GM19468 (cell line): ENCODE measurements around the gene RSPH6A.

ENCODE experiments used
- ATAC-seq: cut with Tn5 transposase; IDR thresholded peaks from one replicate; pipeline ENCODE4 v1.9.1; 2021; ENCODE audit warnings: mild to moderate bottlenecking, moderate library complexity, moderate number of reproducible peaks; ENCODE audit not compliant: unreplicated experiment; ENCODE audit errors: extremely low read depth

RSPH6A gene

GRCh38 chr19:45825917-45826893 is 11.1 kb upstream of the RSPH6A start:
- no peak for ATAC-seq

GRCh38 chr19:45825263-45825605 is 10.1 kb upstream of the RSPH6A start:
- no peak for ATAC-seq

DNA sequence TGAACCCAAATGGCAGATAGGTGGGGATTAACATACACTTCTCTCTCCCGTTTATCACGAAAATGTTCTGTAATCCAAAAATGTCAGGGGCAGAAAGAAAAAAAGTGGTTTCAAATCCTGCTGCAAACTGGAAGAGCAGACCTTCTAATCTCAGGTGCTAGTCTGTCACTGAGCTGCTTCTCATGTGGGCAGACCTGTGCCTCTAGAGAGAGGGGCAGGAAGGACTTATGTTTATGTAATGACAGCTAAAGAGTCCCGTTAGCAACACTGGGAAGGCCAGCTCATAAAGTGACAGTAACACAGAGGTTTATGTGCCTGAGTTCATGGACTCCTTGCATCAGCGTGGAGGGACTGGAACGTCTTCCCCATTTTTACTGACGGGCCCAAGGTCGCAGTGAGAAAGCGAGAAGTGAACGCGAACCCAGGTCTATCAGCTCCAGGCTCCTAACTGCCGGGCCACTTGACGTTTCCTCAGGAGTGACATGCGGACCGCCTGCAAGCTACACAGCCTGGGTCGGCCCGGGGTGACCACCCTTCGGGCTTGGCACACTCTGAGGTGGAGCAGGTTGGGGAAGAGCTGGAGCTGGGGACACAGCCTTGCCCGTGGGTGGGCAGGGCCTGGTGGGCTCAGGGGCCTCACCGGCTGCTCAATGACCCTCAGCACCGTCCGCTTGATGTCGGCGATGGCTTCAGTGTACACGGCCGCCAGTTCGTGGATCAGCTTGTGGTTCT is 9.6 kb upstream of the RSPH6A start:
- no peak for ATAC-seq

DNA sequence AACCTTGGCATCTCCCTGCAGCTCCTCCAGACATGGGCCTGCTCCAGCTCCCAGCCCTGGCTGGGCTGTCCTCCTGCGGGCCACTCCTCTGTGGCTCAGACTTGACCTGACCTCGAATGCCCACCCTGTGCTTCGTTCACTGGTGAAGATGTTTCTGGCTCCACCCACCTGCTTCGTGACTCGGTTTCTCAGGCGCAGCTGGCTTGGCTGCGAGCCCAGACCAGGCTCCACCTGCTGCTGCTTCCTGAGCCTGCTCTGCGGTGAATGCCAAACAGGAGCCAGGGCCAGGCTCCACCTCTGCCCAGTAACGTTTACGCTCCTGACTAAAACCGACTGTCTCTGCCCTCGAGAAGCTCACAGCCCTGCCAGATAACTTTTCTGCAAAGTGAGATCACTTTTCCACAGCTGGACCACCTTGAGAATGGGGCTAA is 8.9 kb upstream of the RSPH6A start:
- no peak for ATAC-seq

- ATAC-seq = no peak
Observed at GRCh38 chr19:45823182-45823581, 8.1 kb upstream of the RSPH6A start.

DNA sequence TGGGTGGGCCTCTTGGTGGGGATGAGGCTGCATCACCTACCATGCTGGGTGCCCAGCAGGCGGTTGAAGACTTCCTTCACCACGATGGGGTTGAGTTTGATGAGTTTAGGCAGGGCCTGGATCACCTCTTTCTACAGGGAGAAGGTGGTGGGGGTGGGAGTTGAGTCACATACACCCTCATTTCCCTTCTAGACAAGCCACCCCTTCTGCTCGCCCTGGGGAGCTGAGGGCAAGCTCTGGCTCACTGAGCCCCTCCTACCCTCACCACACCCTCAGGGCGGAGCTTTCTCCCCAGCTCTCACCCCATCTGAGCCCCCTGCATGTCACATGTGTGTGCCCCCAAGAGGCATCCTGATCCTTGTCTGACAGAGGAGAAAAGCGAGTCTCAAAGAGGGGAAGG is 7.6 kb upstream of the RSPH6A start:
- ATAC-seq = no peak

DNA sequence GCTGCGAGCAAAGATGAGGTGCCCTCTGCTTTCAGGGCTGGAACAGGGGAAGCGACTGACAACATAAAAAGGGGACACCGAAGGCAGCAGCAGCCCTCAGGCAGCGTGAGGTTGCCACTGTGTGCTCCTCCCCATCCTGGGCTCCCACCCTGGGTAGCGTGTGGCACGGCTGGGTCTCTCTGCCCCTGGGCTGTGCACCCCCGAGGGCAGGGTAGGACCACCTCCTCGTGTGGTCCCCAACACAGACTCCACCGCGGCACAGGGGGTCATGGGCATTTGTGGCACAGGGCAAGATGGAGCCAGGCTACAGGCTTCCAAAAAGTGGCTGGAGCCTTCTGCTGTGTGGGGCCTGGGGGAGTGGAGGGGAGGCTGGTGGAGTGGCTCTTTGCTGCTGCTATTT is 6.5 kb upstream of the RSPH6A start:
- ATAC-seq = no peak

DNA sequence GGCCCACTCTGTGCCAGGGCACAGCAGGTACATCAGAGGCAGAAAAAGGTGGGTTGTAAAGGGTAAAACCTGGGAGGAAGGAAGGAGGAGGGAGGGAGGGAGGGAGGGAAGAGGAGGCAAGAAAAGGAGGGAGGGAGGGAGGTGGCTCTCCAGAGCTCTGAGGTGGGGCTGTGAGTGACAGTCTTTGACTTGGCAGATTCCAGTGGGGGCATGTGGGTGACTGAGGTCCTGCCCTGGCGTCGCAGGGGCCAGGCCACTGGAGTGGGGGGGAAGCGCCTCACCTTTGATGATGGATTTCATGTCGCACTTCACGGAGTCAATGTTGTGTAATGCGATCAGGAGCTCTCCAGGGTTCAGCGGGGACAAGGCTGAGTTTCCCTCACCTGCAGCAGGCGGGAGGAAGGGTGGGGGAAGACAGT is 6.0 kb upstream of the RSPH6A start:
- ATAC-seq = no peak

DNA sequence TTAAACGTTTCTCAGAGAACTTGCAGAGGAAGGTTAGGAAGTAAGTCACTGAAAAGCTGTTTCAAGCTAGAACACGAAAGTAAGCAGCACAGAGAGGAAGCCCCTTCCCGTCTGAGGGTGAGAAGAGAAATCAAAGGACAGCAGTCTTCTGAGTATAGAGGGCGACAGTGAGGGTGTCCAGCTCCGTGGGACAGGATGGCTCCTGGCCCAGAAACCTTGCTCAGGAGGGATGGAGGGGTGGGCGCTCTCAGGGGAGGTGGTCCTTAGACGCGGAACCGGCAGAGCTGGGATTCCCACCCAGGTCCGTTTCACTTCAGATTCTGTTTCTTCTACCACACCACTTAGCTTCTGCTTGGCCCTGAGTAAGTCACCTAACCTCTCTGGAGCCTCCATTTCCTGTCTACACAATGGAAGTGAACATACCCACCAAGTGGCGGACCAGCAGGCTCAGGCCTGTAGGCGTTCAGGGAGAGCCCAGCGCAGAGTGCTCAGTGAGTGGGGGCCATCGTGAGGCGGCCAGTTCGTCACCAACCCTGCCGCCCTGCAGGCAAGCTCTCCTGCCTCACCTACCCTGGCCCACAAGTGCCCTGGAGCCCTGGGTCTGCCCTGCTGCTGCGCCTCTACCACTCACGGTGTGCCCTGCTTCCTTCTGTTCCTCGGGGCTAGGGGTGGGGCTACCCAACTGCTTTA is 5.5 kb upstream of the RSPH6A start:
- ATAC-seq = no peak

GRCh38 chr19:45819769-45820168 is 4.7 kb upstream of the RSPH6A start:
- no peak for ATAC-seq

GRCh38 chr19:45817725-45818301 is 2.7 kb upstream of the RSPH6A start:
- no peak for ATAC-seq

GRCh38 chr19:45817010-45817724 is 2.1 kb upstream of the RSPH6A start:
- no peak for ATAC-seq

- ATAC-seq = no peak
Observed at GRCh38 chr19:45816236-45817009, 1.3 kb upstream of the RSPH6A start.

- no peak for ATAC-seq
Observed at GRCh38 chr19:45815481-45816216, 541 bp upstream of the RSPH6A start.

GRCh38 chr19:45814166-45814780 is 835 bp downstream of the RSPH6A start:
- no peak for ATAC-seq

- ATAC-seq = no peak
Observed at GRCh38 chr19:45812297-45812696, 2.8 kb downstream of the RSPH6A start.

DNA sequence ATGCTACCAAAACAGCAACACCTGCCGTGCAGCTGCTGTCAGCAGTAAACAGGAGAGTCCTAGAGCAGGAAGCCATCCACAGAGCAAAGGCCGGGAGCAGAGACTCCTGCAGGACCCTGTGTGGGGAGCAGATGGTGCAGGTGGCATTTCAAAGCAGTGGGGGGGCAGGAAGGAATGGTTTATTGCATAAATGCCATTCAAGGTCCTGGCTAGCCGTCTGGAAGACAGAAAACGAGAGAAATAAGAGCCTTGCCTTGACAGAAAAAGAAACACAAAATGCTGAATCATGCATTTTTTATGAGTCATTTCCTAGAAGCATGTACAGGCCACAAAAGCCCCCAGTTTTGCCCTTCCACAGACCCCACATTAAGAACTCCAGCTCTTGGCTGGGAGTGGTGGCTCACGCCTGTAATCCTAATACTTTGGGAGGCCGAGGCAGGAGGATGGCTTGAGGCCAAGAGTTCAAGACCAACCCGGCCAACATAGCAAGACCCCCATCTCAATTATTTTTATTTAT is 5.4 kb downstream of the RSPH6A start:
- ATAC-seq = no peak

DNA sequence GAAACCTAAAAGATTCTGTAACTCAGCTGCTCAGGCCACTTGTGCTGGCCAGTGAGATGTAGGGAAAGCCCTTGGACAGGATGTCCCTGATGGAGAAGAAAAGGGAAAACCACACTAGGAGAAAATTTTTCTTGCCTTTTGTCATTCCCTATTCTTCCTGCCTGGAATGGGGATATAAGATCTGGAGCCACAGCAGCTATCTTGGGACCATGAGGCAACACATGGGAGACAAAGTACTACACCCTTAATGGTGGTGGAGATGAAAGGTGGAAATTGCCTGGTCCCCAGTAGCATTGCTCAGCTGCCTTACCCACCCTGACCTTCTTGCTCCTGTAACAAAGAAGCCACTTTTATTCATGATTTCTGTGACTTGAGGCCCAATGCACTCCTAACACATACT is 9.4 kb downstream of the RSPH6A start:
- no peak for ATAC-seq
